ENCODE data around the gene FGF13.

The FGF13 gene

DNA sequence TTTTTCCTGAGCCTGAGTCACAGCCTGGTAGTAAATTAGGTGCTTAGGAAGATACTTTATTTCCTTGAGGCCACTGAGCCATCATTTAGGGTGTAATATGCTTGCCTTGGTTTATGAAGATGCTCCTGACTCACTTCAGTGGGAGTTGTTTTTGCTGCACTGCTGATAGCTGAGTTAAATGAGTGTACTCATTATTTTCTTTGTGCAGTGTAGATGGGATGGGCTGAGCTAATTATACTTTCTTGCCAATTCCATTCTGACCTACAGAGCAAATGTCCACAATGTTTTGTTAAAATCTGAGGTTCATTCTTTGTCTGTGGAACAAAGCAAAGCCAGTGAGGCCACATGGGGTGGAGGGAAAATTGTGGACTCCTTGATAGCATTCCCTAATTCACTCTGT lies 60.0 kb downstream of the FGF13 start:
- no peak for DNase-seq

- DNase-seq: no peak
Measured at GRCh38 chrX:138648568-138648967, 62.9 kb downstream of the FGF13 start.

GRCh38 chrX:138638996-138639395 lies 72.5 kb downstream of the FGF13 start:
- DNase-seq: no peak

Data from inflammatory macrophage treated with lipopolysaccharide for 4 hours (primary cell).